Measurements from ENCODE around the gene MRGPRX3. TPM values are rescaled to one million over a fixed set of nuclear protein-coding genes. Genes with fewer than 3 reads are reported as not detected.

Gene MRGPRX3
- total and polyA plus RNA-seq, 2 of the 13 experiments (the other 11 are each of a cell fraction or from before 2014, with no cell fraction given) = 0.53 TPM; not detected in 1

- TF ChIP-seq U2AF2 (IDR thresholded peaks at IDR 0.05; ENCODE audit: low read depth, low read length) (no peak), ZNF772 (CRISPR knock-in tag; IDR thresholded peaks at IDR 0.05) (no peak), JDP2 (CRISPR knock-in tag; IDR thresholded peaks at IDR 0.05; ENCODE audit: borderline replicate concordance) (no peak), ZNF646 (CRISPR knock-in tag; IDR thresholded peaks at IDR 0.05) (peak; percentile 86), ZNF382 (CRISPR knock-in tag; IDR thresholded peaks at IDR 0.05; ENCODE audit: borderline replicate concordance) (no peak), ZNF124 (CRISPR knock-in tag; IDR thresholded peaks at IDR 0.05) (0 out of 2 replicates have a peak, but pooled peaks have one; percentile 60), DRAP1 (CRISPR knock-in tag; IDR thresholded peaks at IDR 0.05) (peak; percentile 13; the same call in 1 of the 2 replicates), GABPB1 (CRISPR knock-in tag; IDR thresholded peaks at IDR 0.05) (peak; percentile 19; the same call in 1 of the 2 replicates), ZNF788 (CRISPR knock-in tag; IDR thresholded peaks at IDR 0.05; ENCODE audit: borderline replicate concordance) (peak; percentile 55; the same call in 1 of the 2 replicates)
- TF ChIP-seq, protein P1, sequence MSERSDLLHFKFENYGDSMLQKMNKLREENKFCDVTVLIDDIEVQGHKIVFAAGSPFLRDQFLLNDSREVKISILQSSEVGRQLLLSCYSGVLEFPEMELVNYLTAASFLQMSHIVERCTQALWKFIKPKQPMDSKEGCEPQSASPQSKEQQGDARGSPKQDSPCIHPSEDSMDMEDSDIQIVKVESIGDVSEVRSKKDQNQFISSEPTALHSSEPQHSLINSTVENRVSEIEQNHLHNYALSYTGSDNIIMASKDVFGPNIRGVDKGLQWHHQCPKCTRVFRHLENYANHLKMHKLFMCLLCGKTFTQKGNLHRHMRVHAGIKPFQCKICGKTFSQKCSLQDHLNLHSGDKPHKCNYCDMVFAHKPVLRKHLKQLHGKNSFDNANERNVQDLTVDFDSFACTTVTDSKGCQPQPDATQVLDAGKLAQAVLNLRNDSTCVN (CRISPR knock-in tag; IDR thresholded peaks at IDR 0.05; ENCODE audit: borderline replicate concordance) = no peak
- TF ChIP-seq, protein P2, sequence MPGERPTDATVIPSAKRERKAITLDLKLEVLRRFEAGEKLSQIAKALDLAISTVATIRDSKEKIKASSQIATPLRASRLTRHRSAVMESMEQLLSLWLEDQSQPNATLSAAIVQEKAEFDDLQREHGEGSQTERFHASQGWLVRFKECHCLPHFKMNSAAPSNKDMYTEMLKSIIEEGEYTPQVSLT (CRISPR knock-in tag; IDR thresholded peaks at IDR 0.05; ENCODE audit: borderline replicate concordance, low read depth) = no peak
- TF ChIP-seq, protein P3, sequence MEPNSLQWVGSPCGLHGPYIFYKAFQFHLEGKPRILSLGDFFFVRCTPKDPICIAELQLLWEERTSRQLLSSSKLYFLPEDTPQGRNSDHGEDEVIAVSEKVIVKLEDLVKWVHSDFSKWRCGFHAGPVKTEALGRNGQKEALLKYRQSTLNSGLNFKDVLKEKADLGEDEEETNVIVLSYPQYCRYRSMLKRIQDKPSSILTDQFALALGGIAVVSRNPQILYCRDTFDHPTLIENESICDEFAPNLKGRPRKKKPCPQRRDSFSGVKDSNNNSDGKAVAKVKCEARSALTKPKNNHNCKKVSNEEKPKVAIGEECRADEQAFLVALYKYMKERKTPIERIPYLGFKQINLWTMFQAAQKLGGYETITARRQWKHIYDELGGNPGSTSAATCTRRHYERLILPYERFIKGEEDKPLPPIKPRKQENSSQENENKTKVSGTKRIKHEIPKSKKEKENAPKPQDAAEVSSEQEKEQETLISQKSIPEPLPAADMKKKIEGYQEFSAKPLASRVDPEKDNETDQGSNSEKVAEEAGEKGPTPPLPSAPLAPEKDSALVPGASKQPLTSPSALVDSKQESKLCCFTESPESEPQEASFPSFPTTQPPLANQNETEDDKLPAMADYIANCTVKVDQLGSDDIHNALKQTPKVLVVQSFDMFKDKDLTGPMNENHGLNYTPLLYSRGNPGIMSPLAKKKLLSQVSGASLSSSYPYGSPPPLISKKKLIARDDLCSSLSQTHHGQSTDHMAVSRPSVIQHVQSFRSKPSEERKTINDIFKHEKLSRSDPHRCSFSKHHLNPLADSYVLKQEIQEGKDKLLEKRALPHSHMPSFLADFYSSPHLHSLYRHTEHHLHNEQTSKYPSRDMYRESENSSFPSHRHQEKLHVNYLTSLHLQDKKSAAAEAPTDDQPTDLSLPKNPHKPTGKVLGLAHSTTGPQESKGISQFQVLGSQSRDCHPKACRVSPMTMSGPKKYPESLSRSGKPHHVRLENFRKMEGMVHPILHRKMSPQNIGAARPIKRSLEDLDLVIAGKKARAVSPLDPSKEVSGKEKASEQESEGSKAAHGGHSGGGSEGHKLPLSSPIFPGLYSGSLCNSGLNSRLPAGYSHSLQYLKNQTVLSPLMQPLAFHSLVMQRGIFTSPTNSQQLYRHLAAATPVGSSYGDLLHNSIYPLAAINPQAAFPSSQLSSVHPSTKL (CRISPR knock-in tag; IDR thresholded peaks at IDR 0.05) = 0 out of 2 replicates have a peak, but pooled peaks have one; percentile 14
Measured at GRCh38 chr11:18115360-18116127, 16.8 kb upstream of the MRGPRX3 start (continued).

All from HepG2 (cell line).